ENCODE data around the gene PP2D1.

DNA sequence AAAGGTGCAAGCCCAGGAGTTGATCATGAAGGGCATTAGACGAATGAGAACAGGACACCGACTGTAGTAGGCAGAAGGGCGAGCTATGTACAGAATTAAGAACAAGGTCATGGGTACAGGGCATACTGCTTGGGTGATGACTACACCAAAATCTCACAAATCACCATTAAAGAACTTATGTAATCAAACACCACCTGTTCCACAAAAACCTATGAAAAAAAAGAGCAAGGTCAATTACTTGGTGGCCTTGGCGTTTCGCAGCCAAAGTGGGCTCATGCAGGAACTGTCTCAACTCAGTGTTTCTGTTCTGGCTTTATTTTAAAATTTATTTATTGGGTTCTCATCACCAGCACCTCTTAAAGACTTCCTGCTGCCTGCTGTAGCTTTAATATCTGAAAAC lies 30.3 kb upstream of the PP2D1 start:
- TF ChIP-seq POLR2A (IDR thresholded peaks at IDR 0.05; ENCODE audit: extremely low read depth, insufficient read length) (no peak), MYC (IDR thresholded peaks at IDR 0.05; ENCODE audit: low read depth, low read length) (no peak)
- TF ChIP-seq, protein P1, sequence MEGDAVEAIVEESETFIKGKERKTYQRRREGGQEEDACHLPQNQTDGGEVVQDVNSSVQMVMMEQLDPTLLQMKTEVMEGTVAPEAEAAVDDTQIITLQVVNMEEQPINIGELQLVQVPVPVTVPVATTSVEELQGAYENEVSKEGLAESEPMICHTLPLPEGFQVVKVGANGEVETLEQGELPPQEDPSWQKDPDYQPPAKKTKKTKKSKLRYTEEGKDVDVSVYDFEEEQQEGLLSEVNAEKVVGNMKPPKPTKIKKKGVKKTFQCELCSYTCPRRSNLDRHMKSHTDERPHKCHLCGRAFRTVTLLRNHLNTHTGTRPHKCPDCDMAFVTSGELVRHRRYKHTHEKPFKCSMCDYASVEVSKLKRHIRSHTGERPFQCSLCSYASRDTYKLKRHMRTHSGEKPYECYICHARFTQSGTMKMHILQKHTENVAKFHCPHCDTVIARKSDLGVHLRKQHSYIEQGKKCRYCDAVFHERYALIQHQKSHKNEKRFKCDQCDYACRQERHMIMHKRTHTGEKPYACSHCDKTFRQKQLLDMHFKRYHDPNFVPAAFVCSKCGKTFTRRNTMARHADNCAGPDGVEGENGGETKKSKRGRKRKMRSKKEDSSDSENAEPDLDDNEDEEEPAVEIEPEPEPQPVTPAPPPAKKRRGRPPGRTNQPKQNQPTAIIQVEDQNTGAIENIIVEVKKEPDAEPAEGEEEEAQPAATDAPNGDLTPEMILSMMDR (IDR thresholded peaks at IDR 0.05; ENCODE audit: low read depth, low read length) = no peak
